ENCODE data around the gene CHRNB1.
A peak's percentile ranks its signal among the peaks of the same experiment; 100 is the strongest.

- TF ChIP-seq, protein P1, sequence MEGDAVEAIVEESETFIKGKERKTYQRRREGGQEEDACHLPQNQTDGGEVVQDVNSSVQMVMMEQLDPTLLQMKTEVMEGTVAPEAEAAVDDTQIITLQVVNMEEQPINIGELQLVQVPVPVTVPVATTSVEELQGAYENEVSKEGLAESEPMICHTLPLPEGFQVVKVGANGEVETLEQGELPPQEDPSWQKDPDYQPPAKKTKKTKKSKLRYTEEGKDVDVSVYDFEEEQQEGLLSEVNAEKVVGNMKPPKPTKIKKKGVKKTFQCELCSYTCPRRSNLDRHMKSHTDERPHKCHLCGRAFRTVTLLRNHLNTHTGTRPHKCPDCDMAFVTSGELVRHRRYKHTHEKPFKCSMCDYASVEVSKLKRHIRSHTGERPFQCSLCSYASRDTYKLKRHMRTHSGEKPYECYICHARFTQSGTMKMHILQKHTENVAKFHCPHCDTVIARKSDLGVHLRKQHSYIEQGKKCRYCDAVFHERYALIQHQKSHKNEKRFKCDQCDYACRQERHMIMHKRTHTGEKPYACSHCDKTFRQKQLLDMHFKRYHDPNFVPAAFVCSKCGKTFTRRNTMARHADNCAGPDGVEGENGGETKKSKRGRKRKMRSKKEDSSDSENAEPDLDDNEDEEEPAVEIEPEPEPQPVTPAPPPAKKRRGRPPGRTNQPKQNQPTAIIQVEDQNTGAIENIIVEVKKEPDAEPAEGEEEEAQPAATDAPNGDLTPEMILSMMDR (IDR thresholded peaks at IDR 0.05 in 8 of 11, conservative IDR thresholded peaks at IDR 0.05 in 3 of 11) = no peak
- no peak for TF ChIP-seq POLR2A (IDR thresholded peaks at IDR 0.05)
- peak; percentile 79 to 88 (median 88) for TF ChIP-seq POLR2AphosphoS5 (IDR thresholded peaks at IDR 0.05)
These were observed 34.6 kb downstream of the CHRNB1 start, which contains the start of gene ZBTB4 for GRCh38 chr17:7479213-7480088.

All from spleen (tissue), 7 donors.